Muscle of back (tissue), 11 donors: ENCODE measurements around the gene GMDS. TPM values are rescaled to one million over a fixed set of nuclear protein-coding genes. Genes with fewer than 3 reads are reported as not detected.
A peak's percentile ranks its signal among the peaks of the same experiment; 100 is the strongest.

Experiments used
- DNase-seq, 3 donors: peaks; one replicate each; pipeline versions ENCODE4 v3.0.0 to v3.0.0-alpha.2; 2013
- polyA plus RNA-seq, 10 donors: library from polyadenylated mRNA; unstranded; fragments of 120-200 nt; gene quantifications; one replicate each; pipeline ENCODE4 v1.2.1, GENCODE V29; 2013; ENCODE audit not compliant: insufficient read length in 10 of 10

Gene GMDS
- polyA plus RNA-seq, 10 donors = 9.6 to 17.5 (median 11.0) TPM

GRCh38 chr6:1904898-1905297 lies 340.5 kb downstream of the GMDS start:
- no peak for DNase-seq

- DNase-seq = no peak
These were observed 341.0 kb downstream of the GMDS start for GRCh38 chr6:1904466-1904799.

- peak in 2 of 3 donors; percentile 27 to 51 for DNase-seq
These were observed 341.5 kb downstream of the GMDS start for GRCh38 chr6:1903780-1904465.

GRCh38 chr6:1901556-1901955 lies 343.8 kb downstream of the GMDS start:
- DNase-seq = no peak

- DNase-seq = no peak
These were observed 348.5 kb downstream of the GMDS start for GRCh38 chr6:1896897-1897296.

GRCh38 chr6:1895721-1896120 lies 349.7 kb downstream of the GMDS start:
- DNase-seq = no peak

- no peak for DNase-seq
These were observed 350.5 kb downstream of the GMDS start for GRCh38 chr6:1894954-1895353.

GRCh38 chr6:1893470-1894130 lies 351.8 kb downstream of the GMDS start:
- DNase-seq = no peak

- no peak for DNase-seq
These were observed 352.7 kb downstream of the GMDS start for GRCh38 chr6:1892716-1893115.

GRCh38 chr6:1890987-1891386 lies 354.4 kb downstream of the GMDS start:
- no peak for DNase-seq

- no peak for DNase-seq
These were observed 355.3 kb downstream of the GMDS start for GRCh38 chr6:1890071-1890470.

GRCh38 chr6:1885576-1886011 lies 359.8 kb downstream of the GMDS start:
- no peak for DNase-seq

- DNase-seq = no peak
These were observed 361.1 kb downstream of the GMDS start for GRCh38 chr6:1884313-1884712.

- no peak for DNase-seq
These were observed 367.1 kb downstream of the GMDS start for GRCh38 chr6:1878330-1878729.

GRCh38 chr6:1873781-1874180 lies 371.6 kb downstream of the GMDS start:
- DNase-seq = no peak

GRCh38 chr6:1872649-1873131 lies 372.7 kb downstream of the GMDS start:
- DNase-seq = peak; percentile 42 to 75 (median 65)

GRCh38 chr6:1871724-1872315 lies 373.6 kb downstream of the GMDS start:
- DNase-seq = peak in 2 of 3 donors; percentile 31 to 58

GRCh38 chr6:1870932-1871331 lies 374.5 kb downstream of the GMDS start:
- DNase-seq = no peak

- DNase-seq = no peak
These were observed 375.2 kb downstream of the GMDS start for GRCh38 chr6:1870251-1870650.

GRCh38 chr6:1869769-1870168 lies 375.6 kb downstream of the GMDS start:
- no peak for DNase-seq

GRCh38 chr6:1869308-1869707 lies 376.1 kb downstream of the GMDS start:
- no peak for DNase-seq

- no peak for DNase-seq
These were observed 376.7 kb downstream of the GMDS start for GRCh38 chr6:1868561-1869261.

- DNase-seq = no peak
These were observed 378.2 kb downstream of the GMDS start for GRCh38 chr6:1867197-1867596.
